HepG2 (cell line): ENCODE results near the gene GLB1L3. TPM values are rescaled to one million over a fixed set of nuclear protein-coding genes. Genes with fewer than 3 reads are reported as not detected.

Experiments
- ATAC-seq: fragments of 200-7000 bp; cut with Tn5 transposase; 3 replicates; pipeline ENCODE4 v1.9.1; 2020; ENCODE audit warnings: mild to moderate bottlenecking, moderate library complexity
- BruUV-seq: library from RNA; stranded (reverse); fragments of 400-500 nt; replicated peaks from 2 replicates; lab custom pipeline; 2021; lab: Mats Ljungman, UMichigan
- CTCF ChIA-PET: fragments of 300-600 bp; formaldehyde crosslinking; extraction: SDS; loops from one replicate; lab custom pipeline; 2021; ENCODE audit warnings: low total read pairs, inconsistent platforms, low intra/inter-chr PET ratio; lab: Yijun Ruan, JAX
- POLR2A ChIA-PET: fragments of 350-600 bp; sonication (Branson Sonifier 250); formaldehyde crosslinking; loops from one replicate; lab custom pipeline; 2020; ENCODE audit warnings: antibody characterized with exemption, inconsistent platforms; lab: Yijun Ruan, JAX
- DNase-seq: peaks from one replicate; pipeline ENCODE4 v3.0.0-alpha.2; 2015; ENCODE audit warnings: low spot score
- FAIRE-seq: peaks from 3 replicates; lab custom pipeline; 2011; peaks lifted over from hg19 to GRCh38; lab: Jason Lieb, UNC
- H2AFZ ChIP-seq: one replicate; pipeline ENCODE4 v1.6.1; 2011; ENCODE audit warnings: low read length, inconsistent platforms
- H3K27ac ChIP-seq: fragments of 300-600 bp; 3 replicates; pipeline ENCODE4 v1.8.0; 2011; ENCODE audit warnings: mixed run types, mild to moderate bottlenecking, mixed read lengths, low read length, inconsistent platforms; ENCODE audit not compliant: insufficient read depth; ENCODE audit errors: extremely low read length
- H3K27me3 ChIP-seq, 2 experiments: fragments of 200-600 bp in 1 of 2; 2 replicates in 1 of 2; 3 replicates in 1 of 2; pipeline versions ENCODE4 v1.6.0 to v1.8.0; 2011; ENCODE audit warnings: low read length in 2 of 2, mild to moderate bottlenecking in 2 of 2, moderate library complexity in 2 of 2, inconsistent platforms in 1 of 2; ENCODE audit not compliant: insufficient read depth in 2 of 2, control insufficient read depth in 1 of 2
- H3K36me3 ChIP-seq, 2 experiments: fragments of 200-600 bp in 1 of 2; replicated peaks in 1 of 2; 2 replicates in 1 of 2; 3 replicates in 1 of 2; pipeline versions ENCODE4 v1.5.1 to v1.8.0; 2011; ENCODE audit warnings: low read length in 2 of 2, inconsistent platforms in 1 of 2; ENCODE audit not compliant: insufficient read depth in 2 of 2, control insufficient read depth in 1 of 2
- H3K4me1 ChIP-seq: 2 replicates; pipeline ENCODE4 v1.5.1; 2012; ENCODE audit warnings: low read length, inconsistent platforms; ENCODE audit not compliant: insufficient read depth
- H3K4me2 ChIP-seq: 2 replicates; pipeline ENCODE4 v1.6.0; 2011; ENCODE audit warnings: low read depth, low read length, inconsistent platforms
- H3K4me3 ChIP-seq, 3 experiments: fragments of 200-600 bp in 1 of 3; sonication (generic), shearing (Covaris generic) in 1 of 3; replicated peaks in 1 of 3; 2 replicates each; pipeline ENCODE4 v1.5.1; 2011 to 2016; ENCODE audit warnings: low read length in 3 of 3, inconsistent platforms in 2 of 3, low read depth in 2 of 3, mild to moderate bottlenecking in 2 of 3, control low read depth in 1 of 3, mixed read lengths in 1 of 3; ENCODE audit not compliant: insufficient read depth in 1 of 3
- H3K79me2 ChIP-seq: one replicate; pipeline ENCODE4 v1.6.1; 2011; ENCODE audit warnings: low read length, inconsistent platforms; ENCODE audit not compliant: insufficient read depth
- H3K9ac ChIP-seq: 2 replicates; pipeline ENCODE4 v1.6.0; 2011; ENCODE audit warnings: mild to moderate bottlenecking, low read depth, low read length, inconsistent platforms; ENCODE audit not compliant: insufficient read depth
- H3K9me3 ChIP-seq: 2 replicates; pipeline ENCODE4 v1.5.1; 2012; ENCODE audit warnings: mild to moderate bottlenecking, low read length
- H4K20me1 ChIP-seq: 2 replicates; pipeline ENCODE4 v1.6.0; 2011; ENCODE audit warnings: inconsistent platforms, mild to moderate bottlenecking, low read length, moderate library complexity; ENCODE audit not compliant: insufficient read depth
- CAMTA2 ChIP-seq: sonication (generic); formaldehyde crosslinking; IDR thresholded peaks from 2 replicates; pipeline ENCODE4 v1.4.0; 2020; ENCODE audit warnings: mild to moderate bottlenecking, missing genetic modification reagents, borderline replicate concordance
- EP300 ChIP-seq, 3 experiments: sonication (generic) in 1 of 3; formaldehyde crosslinking in 1 of 3; IDR thresholded peaks; 2 replicates each; pipeline versions ENCODE4 v1.5.1 to v1.6.1; 2011 to 2020; ENCODE audit warnings: low read depth in 2 of 3, low read length in 2 of 3, borderline replicate concordance in 1 of 3, improper control_type of control experiment in 1 of 3, mild to moderate bottlenecking in 1 of 3, missing genetic modification reagents in 1 of 3, moderate library complexity in 1 of 3
- HHEX ChIP-seq: IDR thresholded peaks from 2 replicates; pipeline ENCODE4 v1.6.1; 2016; ENCODE audit warnings: control low read depth
- NFE2L1 ChIP-seq: sonication (generic); formaldehyde crosslinking; IDR thresholded peaks from 2 replicates; pipeline ENCODE4 v1.4.0; 2020; ENCODE audit warnings: missing genetic modification reagents, mild to moderate bottlenecking, borderline replicate concordance
- RFX1 ChIP-seq: fragments of 450-650 bp; IDR thresholded peaks from 2 replicates; pipeline ENCODE4 v1.6.1; 2017
- RNF2 ChIP-seq: fragments of 450-650 bp; conservative IDR thresholded peaks from 2 replicates; pipeline ENCODE4 v1.6.1; 2016; ENCODE audit warnings: low read depth
- SALL2 ChIP-seq: sonication (generic); formaldehyde crosslinking; IDR thresholded peaks from 2 replicates; pipeline ENCODE4 v1.8.1; 2023; ENCODE audit warnings: mild to moderate bottlenecking, missing genetic modification reagents, inconsistent platforms
- SUZ12 ChIP-seq: fragments of 150-350 bp; IDR thresholded peaks from 2 replicates; pipeline ENCODE4 v1.6.1; 2014; ENCODE audit warnings: low read depth, low read length
- THRA ChIP-seq: sonication (generic); formaldehyde crosslinking; IDR thresholded peaks from 2 replicates; pipeline ENCODE4 v1.4.0; 2020; ENCODE audit warnings: missing genetic modification reagents, borderline replicate concordance
- TMF1 ChIP-seq: sonication (generic); formaldehyde crosslinking; IDR thresholded peaks from 2 replicates; pipeline ENCODE4 v1.8.1; 2022; ENCODE audit warnings: low read depth, missing genetic modification reagents
- TRIM22 ChIP-seq: fragments of 450-650 bp; IDR thresholded peaks from 2 replicates; pipeline ENCODE4 v1.6.1; 2017
- UBTF ChIP-seq: sonication (generic); formaldehyde crosslinking; IDR thresholded peaks from 2 replicates; pipeline ENCODE4 v1.4.0; 2020; ENCODE audit warnings: mild to moderate bottlenecking, missing genetic modification reagents
- ZFP36 ChIP-seq: fragments of 150-350 bp; IDR thresholded peaks from 2 replicates; pipeline ENCODE4 v1.6.1; 2018; ENCODE audit warnings: borderline replicate concordance, low read length, low read depth; ENCODE audit not compliant: partially characterized antibody
- ZKSCAN8 ChIP-seq: IDR thresholded peaks from 2 replicates; pipeline ENCODE4 v1.6.1; 2016; ENCODE audit warnings: borderline replicate concordance, missing genetic modification reagents, missing compliant biosample characterization
- ZNF18 ChIP-seq: sonication (generic); formaldehyde crosslinking; IDR thresholded peaks from 2 replicates; pipeline ENCODE4 v1.8.0; 2022; ENCODE audit warnings: mild to moderate bottlenecking, missing genetic modification reagents; ENCODE audit not compliant: insufficient replicate concordance
- ZNF792 ChIP-seq: IDR thresholded peaks from 2 replicates; pipeline ENCODE4 v1.6.1; 2016
- WGBS: methylation state at CpG from one replicate; pipeline ENCODE4 v1.1.6; 2017; ENCODE audit warnings: low lambda C conversion rate; 5-methylcytosine and 5-hydroxymethylcytosine counted together
- in situ Hi-C: cut with HindIII; loops from 2 replicates; pipeline ENCODE4 v1.10.0; 2017; ENCODE audit warnings: low pct_unique_long_range_greater_than_20kb; ENCODE audit not compliant: extremely low pct_ligation_motif_present
- intact Hi-C: fragments of 100-400 bp; cut with micrococcal nuclease; formaldehyde crosslinking; loops from one replicate; pipeline ENCODE4 v1.10.0; 2022; ENCODE audit not compliant: unreplicated experiment
- polyA plus RNA-seq, 8 experiments: library from polyadenylated mRNA; depleted of rRNA in 3 of 8; stranded (reverse) in 7 of 8; unstranded in 1 of 8; fragments of >200 nt; fragmentation: Illumina TruSeq in 4 of 8; extraction: Trizol in 4 of 8; gene quantifications; 2 replicates each; pipeline versions ENCODE4 v1.2.1 to v1.2.3, GENCODE V29; 2011 to 2016; ENCODE audit warnings: low read depth in 4 of 8, missing spikeins in 1 of 8, mixed read lengths in 1 of 8; ENCODE audit not compliant: insufficient read depth in 1 of 8
- total RNA-seq, 5 experiments: library from RNA; depleted of rRNA; stranded (reverse); fragments of >200 nt; fragmentation: Illumina TruSeq; extraction: Trizol; gene quantifications; 2 replicates each; pipeline ENCODE4 v1.2.3, GENCODE V29; 2016; ENCODE audit warnings: low read depth in 1 of 5

The GLB1L3 gene
- total and polyA plus RNA-seq, 2 of the 13 experiments (the other 11 are each of a cell fraction or from before 2014, with no cell fraction given): not detected

GRCh38 chr11:134337051-134337450, 60.9 kb downstream of the GLB1L3 start:
- Histone ChIP-seq H2AFZ (no peak overlapping the region), H3K9ac (no peak overlapping the region), H3K27me3 (peaks cover 0 to 10% of the 10 kb centered on the region in 2 experiments; a peak in 3 of 5 replicates), H3K4me3 (no peak overlapping the region), H3K36me3 (no peaks in the 10 kb centered on the region), H3K4me2 (no peak overlapping the region), H3K9me3 (no peaks in the 10 kb centered on the region), H3K79me2 (no peaks in the 10 kb centered on the region), H4K20me1 (0 out of 2 replicates have a peak, but pooled peaks cover 3% of the 10 kb centered on the region), H3K4me1 (no peaks in the 10 kb centered on the region), H3K27ac (no peak overlapping the region)
- ATAC-seq (no peak), FAIRE-seq (no peak), DNase-seq (no peak)
- ChIA-PET POLR2A (no interaction called here), CTCF (no interaction called here)
- intact Hi-C loops: no loop called here
- 50% methylated on average over 2 of the region's 4 CpGs for WGBS
- no TSS peak for BruUV-seq
- in situ Hi-C loops: no loop called here
- TF ChIP-seq ZNF18: no peak
- TF ChIP-seq RNF2: no peak
- TF ChIP-seq HHEX (CRISPR knock-in tag): no peak
- TF ChIP-seq RFX1: no peak
- TF ChIP-seq TMF1 (CRISPR knock-in tag): no peak
- TF ChIP-seq SALL2 (CRISPR knock-in tag): no peak
- no peak for TF ChIP-seq THRA (CRISPR knock-in tag)
- TF ChIP-seq SUZ12: no peak
- TF ChIP-seq EP300 (IDR thresholded peaks at IDR 0.05; ENCODE audit: low read depth in 2 of 2, low read length in 2 of 2): no peak
- TF ChIP-seq EP300 (CRISPR knock-in tag; IDR thresholded peaks at IDR 0.05; ENCODE audit: borderline replicate concordance): no peak
- no peak for TF ChIP-seq TRIM22
- no peak for TF ChIP-seq UBTF (CRISPR knock-in tag)
- TF ChIP-seq ZKSCAN8 (CRISPR knock-in tag): no peak
- no peak for TF ChIP-seq ZNF792 (CRISPR knock-in tag)
- TF ChIP-seq NFE2L1 (CRISPR knock-in tag): no peak
- TF ChIP-seq ZFP36: no peak
- no peak for TF ChIP-seq CAMTA2 (CRISPR knock-in tag)
